H1 (cell line): Measurements from ENCODE around the gene NBEA. TPM values are rescaled to one million over a fixed set of nuclear protein-coding genes. Genes with fewer than 3 reads are reported as not detected.

Experiments
- CTCF ChIA-PET: fragments of 300-600 bp; sonication (Branson Sonifier 250); formaldehyde crosslinking; loops from one replicate; lab custom pipeline; 2021; ENCODE audit not compliant: partially characterized antibody; lab: Charles Lee
- POLR2A ChIA-PET: fragments of 300-600 bp; sonication (Branson Sonifier 250); formaldehyde crosslinking; loops from one replicate; lab custom pipeline; 2021; ENCODE audit warnings: inconsistent platforms; ENCODE audit not compliant: partially characterized antibody; lab: Charles Lee
- DNase-seq, 2 experiments: peaks; one replicate each; pipeline versions ENCODE4 v3.0.0 to v3.0.0-alpha.2; 2010 to 2022; ENCODE audit warnings: low spot score in 2 of 2, low read depth in 1 of 2, mixed read lengths in 1 of 2
- FAIRE-seq: peaks from 2 replicates; lab custom pipeline; 2011; peaks lifted over from hg19 to GRCh38; lab: Jason Lieb, UNC
- H2AFZ ChIP-seq: 2 replicates; pipeline ENCODE4 v1.8.1; 2012; ENCODE audit warnings: low read length, inconsistent platforms
- H2AK5ac ChIP-seq: 2 replicates; pipeline ENCODE4 v1.6.1; 2013; ENCODE audit warnings: low read depth, low read length
- H2BK120ac ChIP-seq: replicated peaks from 2 replicates; pipeline ENCODE3; 2013; ENCODE audit warnings: low read depth, low read length, inconsistent platforms
- H2BK12ac ChIP-seq: 2 replicates; pipeline ENCODE4 v1.6.1; 2013; ENCODE audit warnings: low read depth, low read length
- H2BK15ac ChIP-seq: 2 replicates; pipeline ENCODE4 v1.6.1; 2013; ENCODE audit warnings: low read length
- H2BK20ac ChIP-seq: 2 replicates; pipeline ENCODE4 v1.6.1; 2013; ENCODE audit warnings: low read length
- H2BK5ac ChIP-seq: 2 replicates; pipeline ENCODE4 v1.6.1; 2013; ENCODE audit warnings: low read depth, low read length
- H3K14ac ChIP-seq: 2 replicates; pipeline ENCODE4 v1.6.1; 2013; ENCODE audit warnings: inconsistent platforms; ENCODE audit not compliant: insufficient read length
- H3K18ac ChIP-seq: 2 replicates; pipeline ENCODE4 v1.6.1; 2013; ENCODE audit warnings: low read length; ENCODE audit errors: extremely low read depth
- H3K23ac ChIP-seq: 2 replicates; pipeline ENCODE4 v1.6.1; 2013; ENCODE audit warnings: inconsistent platforms; ENCODE audit not compliant: insufficient read length
- H3K23me2 ChIP-seq: 2 replicates; pipeline ENCODE4 v1.6.1; 2013; ENCODE audit warnings: low read depth, low read length
- H3K27ac ChIP-seq: 2 replicates; pipeline ENCODE4 v1.6.1; 2011; ENCODE audit warnings: low read depth, low read length, inconsistent platforms
- H3K27me3 ChIP-seq, 4 experiments: replicated peaks in 1 of 4; 1 replicate in 1 of 4; 2 replicates in 3 of 4; pipeline versions ENCODE4 v1.6.1 to v1.8.1; 2011 to 2013; ENCODE audit warnings: low read length in 3 of 4, mild to moderate bottlenecking in 3 of 4, inconsistent platforms in 2 of 4, mixed read lengths in 2 of 4, moderate library complexity in 1 of 4; ENCODE audit not compliant: control insufficient read depth in 3 of 4, insufficient read depth in 3 of 4; ENCODE audit errors: extremely low read depth in 1 of 4
- H3K36me3 ChIP-seq, 4 experiments: 2 replicates each; pipeline versions ENCODE4 v1.6.1 to v1.8.1; 2011 to 2013; ENCODE audit warnings: mild to moderate bottlenecking in 4 of 4, low read length in 3 of 4, moderate library complexity in 2 of 4, control low read depth in 1 of 4, inconsistent platforms in 1 of 4; ENCODE audit not compliant: insufficient read depth in 4 of 4, control insufficient read depth in 2 of 4
- H3K4ac ChIP-seq: replicated peaks from 2 replicates; pipeline ENCODE3; 2013; ENCODE audit warnings: low read length, low read depth, mixed read lengths, inconsistent platforms; ENCODE audit not compliant: insufficient read length
- H3K4me1 ChIP-seq, 4 experiments: replicated peaks in 1 of 4; 1 replicate in 1 of 4; 2 replicates in 3 of 4; pipeline versions ENCODE4 v1.6.1 to v1.8.1; 2011 to 2013; ENCODE audit warnings: low read length in 3 of 4, inconsistent platforms in 2 of 4, mixed read lengths in 1 of 4; ENCODE audit not compliant: insufficient read depth in 4 of 4, control insufficient read depth in 3 of 4
- H3K4me2 ChIP-seq, 2 experiments: 2 replicates each; pipeline versions ENCODE4 v1.6.1 to v1.8.1; 2011 to 2013; ENCODE audit warnings: low read depth in 2 of 2, low read length in 2 of 2, control low read depth in 1 of 2, inconsistent platforms in 1 of 2, mild to moderate bottlenecking in 1 of 2; ENCODE audit not compliant: insufficient read depth in 1 of 2
- H3K4me3 ChIP-seq, 4 experiments: fragments of 200-600, 300-600 bp in 1 of 4; sonication (generic), shearing (Covaris generic), sonication (Bioruptor Twin) in 1 of 4; 2 replicates each; pipeline versions ENCODE4 v1.5.1 to v1.8.1; 2011 to 2016; ENCODE audit warnings: low read length in 4 of 4, low read depth in 3 of 4, control low read depth in 2 of 4, inconsistent platforms in 2 of 4, mild to moderate bottlenecking in 2 of 4, mixed read lengths in 1 of 4, moderate library complexity in 1 of 4; ENCODE audit not compliant: insufficient read depth in 2 of 4; ENCODE audit errors: extremely low read depth in 1 of 4
- H3K56ac ChIP-seq: replicated peaks from 2 replicates; pipeline ENCODE3; 2013; ENCODE audit warnings: low read depth, mild to moderate bottlenecking, mixed read lengths, low read length, inconsistent platforms; ENCODE audit not compliant: insufficient read length
- H3K79me1 ChIP-seq: 2 replicates; pipeline ENCODE4 v1.6.1; 2013; ENCODE audit warnings: low read depth, low read length, control low read depth
- H3K79me2 ChIP-seq, 2 experiments: 2 replicates each; pipeline versions ENCODE4 v1.6.1 to v1.8.1; 2012 to 2013; ENCODE audit warnings: low read length in 2 of 2, mild to moderate bottlenecking in 2 of 2, inconsistent platforms in 1 of 2; ENCODE audit not compliant: insufficient read depth in 2 of 2, control insufficient read depth in 1 of 2
- H3K9ac ChIP-seq, 4 experiments: replicated peaks in 1 of 4; 1 replicate in 1 of 4; 2 replicates in 3 of 4; pipeline versions ENCODE4 v1.6.1 to v1.8.1; 2011 to 2013; ENCODE audit warnings: low read depth in 3 of 4, low read length in 3 of 4, control low read depth in 2 of 4, mild to moderate bottlenecking in 2 of 4, moderate library complexity in 2 of 4, inconsistent platforms in 1 of 4; ENCODE audit errors: extremely low read depth in 1 of 4
- H3K9me3 ChIP-seq, 2 experiments: 2 replicates each; pipeline versions ENCODE4 v1.6.1 to v1.8.1; 2012 to 2013; ENCODE audit warnings: mild to moderate bottlenecking in 2 of 2, moderate library complexity in 2 of 2, control low read depth in 1 of 2, inconsistent platforms in 1 of 2, low read depth in 1 of 2, low read length in 1 of 2, mixed read lengths in 1 of 2; ENCODE audit not compliant: insufficient read depth in 2 of 2
- H4K20me1 ChIP-seq, 2 experiments: replicated peaks in 1 of 2; 2 replicates each; pipeline versions ENCODE3 to v1.8.1; 2011 to 2013; ENCODE audit warnings: inconsistent platforms in 2 of 2, low read length in 2 of 2, mild to moderate bottlenecking in 1 of 2; ENCODE audit not compliant: insufficient read depth in 2 of 2, control insufficient read depth in 1 of 2
- H4K5ac ChIP-seq: 2 replicates; pipeline ENCODE4 v1.6.1; 2013; ENCODE audit warnings: low read length, low read depth, mixed read lengths, inconsistent platforms; ENCODE audit not compliant: insufficient read length
- H4K8ac ChIP-seq: 2 replicates; pipeline ENCODE4 v1.8.0; 2013; ENCODE audit warnings: mild to moderate bottlenecking, moderate library complexity, low read length, inconsistent platforms; ENCODE audit not compliant: insufficient read depth; ENCODE audit errors: extremely low read depth
- H4K91ac ChIP-seq: replicated peaks from 2 replicates; pipeline ENCODE3; 2013; ENCODE audit warnings: low read length, mixed read lengths, inconsistent platforms; ENCODE audit not compliant: insufficient read length
- BACH1 ChIP-seq: IDR thresholded peaks from 2 replicates; pipeline ENCODE4 v1.6.1; 2012; ENCODE audit warnings: low read length, improper control_type of control experiment
- EP300 ChIP-seq, 2 experiments: IDR thresholded peaks; 1 replicate in 1 of 2; 2 replicates in 1 of 2; pipeline ENCODE4 v1.6.1; 2011 to 2012; ENCODE audit warnings: low read depth in 2 of 2, low read length in 2 of 2, mild to moderate bottlenecking in 2 of 2, borderline replicate concordance in 1 of 2, inconsistent platforms in 1 of 2, moderate library complexity in 1 of 2
- FOSL1 ChIP-seq: IDR thresholded peaks from 2 replicates; pipeline ENCODE4 v1.6.1; 2011; ENCODE audit warnings: mild to moderate bottlenecking, low read depth, low read length, moderate library complexity; ENCODE audit not compliant: insufficient read depth
- JUND ChIP-seq: IDR thresholded peaks from 2 replicates; pipeline ENCODE4 v1.6.1; 2011; ENCODE audit warnings: mild to moderate bottlenecking, improper control_type of control experiment, low read length
- POU5F1 ChIP-seq: IDR thresholded peaks from 2 replicates; pipeline ENCODE4 v1.6.1; 2011; ENCODE audit warnings: low read depth, mild to moderate bottlenecking, low read length, moderate library complexity
- SIX5 ChIP-seq: IDR thresholded peaks from 2 replicates; pipeline ENCODE4 v1.6.1; 2011; ENCODE audit warnings: mild to moderate bottlenecking, low read depth, low read length
- SP4 ChIP-seq: IDR thresholded peaks from 2 replicates; pipeline ENCODE4 v1.6.1; 2012; ENCODE audit warnings: low read length, inconsistent platforms
- YY1 ChIP-seq: IDR thresholded peaks from 2 replicates; pipeline ENCODE4 v1.6.1; 2011; ENCODE audit warnings: low read depth, mild to moderate bottlenecking, low read length
- polyA plus RNA-seq, 7 experiments: library from polyadenylated mRNA; depleted of rRNA in 3 of 7; stranded (reverse) in 5 of 7; unstranded in 2 of 7; fragments of >200 nt in 5 of 7; fragments of 200-250 nt in 2 of 7; gene quantifications; 1 replicate in 5 of 7; 2 replicates in 1 of 7; 4 replicates in 1 of 7; pipeline versions ENCODE4 v1.2.1 to v1.2.3, GENCODE V29; 2011 to 2013; ENCODE audit warnings: missing spikeins in 2 of 7, mixed read lengths in 2 of 7
- total RNA-seq: library from RNA; stranded (reverse); fragmentation: NEBNext Ultra II Directional; extraction: Animal tissue kit (Norgen Biotek cat#: 25700); gene quantifications from 2 replicates; pipeline ENCODE4 v1.2.1, GENCODE V29; 2021
- TF ChIP-seq, protein P1 (sequence below): IDR thresholded peaks from 2 replicates; pipeline ENCODE4 v1.6.1; 2011; ENCODE audit warnings: low read length, improper control_type of control experiment

Gene NBEA
- total and polyA plus RNA-seq, 2 of the 8 experiments (the other 6 are each of a cell fraction or from before 2014, with no cell fraction given): 14.2 to 21.5 TPM

DNA sequence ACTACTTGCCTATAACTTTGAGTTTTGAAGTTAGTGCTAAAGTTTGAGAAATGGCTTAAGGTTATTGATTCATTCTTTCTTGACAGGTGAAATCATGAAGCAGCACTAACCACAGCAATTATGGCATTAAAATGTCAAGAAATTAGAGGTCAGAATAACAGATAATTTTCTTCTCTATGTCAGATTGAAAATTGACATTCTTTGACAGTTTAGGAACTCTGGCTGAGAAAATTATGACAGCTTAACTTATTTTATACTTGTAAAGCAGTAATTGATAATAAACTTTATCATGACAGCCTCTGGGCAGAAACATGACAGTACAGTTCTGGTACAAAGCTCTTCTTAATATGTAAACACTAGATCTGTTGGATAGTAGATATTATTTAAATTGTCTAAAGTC is 689.6 kb downstream of the NBEA start:
- Histone ChIP-seq H3K79me2 (no peaks in the 10 kb centered on the region), H4K20me1 (no peaks in the 10 kb centered on the region), H4K91ac (no peak overlapping the region), H3K4ac (no peak overlapping the region), H2BK15ac (no peak overlapping the region), H3K14ac (no peak overlapping the region), H4K5ac (no peak overlapping the region), H3K23me2 (no peaks in the 10 kb centered on the region), H2BK12ac (no peak overlapping the region), H4K8ac (no peak overlapping the region), H2BK20ac (no peak overlapping the region), H3K79me1 (no peaks in the 10 kb centered on the region), H3K27ac (no peak overlapping the region), H3K56ac (no peak overlapping the region), H3K36me3 (no peaks in the 10 kb centered on the region), H3K4me1 (peaks cover 0 to 5% (median 2%) of the 10 kb centered on the region in 4 experiments; a peak in 3 of 7 replicates), H3K27me3 (no peaks in the 10 kb centered on the region), H2AK5ac (no peak overlapping the region), H3K9me3 (no peaks in the 10 kb centered on the region), H3K4me3 (no peak overlapping the region), H3K9ac (no peak overlapping the region), H3K4me2 (no peak overlapping the region), H3K23ac (no peak overlapping the region), H3K18ac (no peak overlapping the region), H2BK5ac (no peak overlapping the region), H2AFZ (no peak overlapping the region), H2BK120ac (no peak overlapping the region)
- CTCF ChIA-PET: interaction anchor here (0.6 to 4.4 kb wide), 32 partner anchors 7 to 440 kb away, joined by 3 to 21 read pairs (median 5); no protein-coding TSS in a partner anchor
- FAIRE-seq (no peak), DNase-seq (no peak)
- TF ChIP-seq FOSL1 (no peak), YY1 (no peak), BACH1 (no peak), SP4 (no peak), EP300 (IDR thresholded peaks at IDR 0.05; ENCODE audit: borderline replicate concordance in 1 of 2, low read depth in 2 of 2, low read length in 2 of 2) (no peak), SIX5 (no peak), JUND (no peak), POU5F1 (no peak)
- TF ChIP-seq, protein P1, sequence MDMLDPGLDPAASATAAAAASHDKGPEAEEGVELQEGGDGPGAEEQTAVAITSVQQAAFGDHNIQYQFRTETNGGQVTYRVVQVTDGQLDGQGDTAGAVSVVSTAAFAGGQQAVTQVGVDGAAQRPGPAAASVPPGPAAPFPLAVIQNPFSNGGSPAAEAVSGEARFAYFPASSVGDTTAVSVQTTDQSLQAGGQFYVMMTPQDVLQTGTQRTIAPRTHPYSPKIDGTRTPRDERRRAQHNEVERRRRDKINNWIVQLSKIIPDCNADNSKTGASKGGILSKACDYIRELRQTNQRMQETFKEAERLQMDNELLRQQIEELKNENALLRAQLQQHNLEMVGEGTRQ: no peak
- POLR2A ChIA-PET: interaction anchor here (0.6 kb wide), 1 partner anchor 310 kb away, joined by 3 read pairs; no protein-coding TSS in a partner anchor
